Thyroid gland (tissue), 4 donors: Measurements from ENCODE around the gene FICD.

Experiments
- CTCF ChIP-seq, 6 experiments: fragments of 200-600 bp in 3 of 6; fragments of 450-650 bp in 3 of 6; sonication (generic) in 3 of 6; IDR thresholded peaks; one replicate each; pipeline ENCODE4 v1.5.1; 2016 to 2019; ENCODE audit warnings: antibody characterized with exemption in 6 of 6, mild to moderate bottlenecking in 2 of 6, inconsistent platforms in 1 of 6, moderate library complexity in 1 of 6
- POLR2A ChIP-seq, 2 donors: fragments of 450-650 bp; IDR thresholded peaks; one replicate each; pipeline ENCODE4 v1.6.1; 2017; ENCODE audit warnings: antibody characterized with exemption in 2 of 2, mild to moderate bottlenecking in 2 of 2, moderate library complexity in 1 of 2

DNA sequence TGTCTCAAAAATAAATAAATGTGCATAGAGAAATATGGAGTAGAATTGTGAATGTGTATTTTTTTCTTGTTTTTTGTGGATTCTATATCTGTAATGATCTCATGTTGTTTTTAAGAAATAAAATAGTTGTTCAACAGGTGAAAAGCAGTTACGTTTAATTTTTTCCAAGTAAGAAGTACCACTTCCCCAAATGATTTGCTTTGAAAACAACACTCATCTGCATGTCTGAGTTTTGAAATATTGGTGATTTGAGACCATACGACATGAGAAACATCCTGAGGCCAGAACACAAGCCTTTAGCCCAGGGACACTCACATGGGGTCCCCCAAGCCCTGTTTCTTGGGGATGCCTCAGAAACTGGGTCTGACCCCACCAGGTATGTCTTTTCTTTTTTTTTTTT, 4.2 kb upstream of the FICD start:
- TF ChIP-seq CTCF (IDR thresholded peaks at IDR 0.05) = no peak
- no peak for TF ChIP-seq POLR2A (IDR thresholded peaks at IDR 0.05)
